Measurements from ENCODE around the gene ELF5.

ELF5 gene

GRCh38 chr11:34513682-34514449, at the start of gene ELF5:
Gene ELF5 (minus strand): TSS chr11:34513794. CDS start chr11:34505749, 8,045 bp downstream.
- no peak for DNase-seq

GRCh38 chr11:34562976-34563375, 49.4 kb upstream of the ELF5 start:
- DNase-seq, result no peak

- DNase-seq, result no peak
Measured at GRCh38 chr11:34560511-34560910, 46.9 kb upstream of the ELF5 start.

GRCh38 chr11:34558673-34559072, 45.1 kb upstream of the ELF5 start:
- DNase-seq, result no peak

- no peak for DNase-seq
Measured at GRCh38 chr11:34558211-34558610, 44.6 kb upstream of the ELF5 start.

GRCh38 chr11:34552270-34552669, 38.7 kb upstream of the ELF5 start:
- no peak for DNase-seq

GRCh38 chr11:34549271-34549670, 35.7 kb upstream of the ELF5 start:
- no peak for DNase-seq

GRCh38 chr11:34548278-34548677, 34.7 kb upstream of the ELF5 start:
- DNase-seq, result no peak

- peak; percentile 68 for DNase-seq
Measured at GRCh38 chr11:34546511-34547209, 33.1 kb upstream of the ELF5 start.

GRCh38 chr11:34542089-34542488, 28.5 kb upstream of the ELF5 start:
- no peak for DNase-seq

- no peak for DNase-seq
Measured at GRCh38 chr11:34540870-34541269, 27.3 kb upstream of the ELF5 start.

- DNase-seq, result no peak
Measured at GRCh38 chr11:34537636-34538035, 24.0 kb upstream of the ELF5 start.

GRCh38 chr11:34536056-34536455, 22.5 kb upstream of the ELF5 start:
- peak; percentile 87 for DNase-seq

- DNase-seq, result no peak
Measured at GRCh38 chr11:34534826-34535225, 21.2 kb upstream of the ELF5 start.

GRCh38 chr11:34531663-34532062, 18.1 kb upstream of the ELF5 start:
- DNase-seq, result no peak

GRCh38 chr11:34530545-34531234, 17.1 kb upstream of the ELF5 start:
- DNase-seq, result no peak

GRCh38 chr11:34529643-34530042, 16.0 kb upstream of the ELF5 start:
- no peak for DNase-seq

GRCh38 chr11:34528072-34528471, 14.5 kb upstream of the ELF5 start:
- no peak for DNase-seq

- no peak for DNase-seq
Measured at GRCh38 chr11:34525888-34526657, 12.5 kb upstream of the ELF5 start.

GRCh38 chr11:34525098-34525497, 11.5 kb upstream of the ELF5 start:
- no peak for DNase-seq

- no peak for DNase-seq
Measured at GRCh38 chr11:34524696-34525095, 11.1 kb upstream of the ELF5 start.

GRCh38 chr11:34523053-34523452, 9.5 kb upstream of the ELF5 start:
- DNase-seq, result no peak

GRCh38 chr11:34522188-34522587, 8.6 kb upstream of the ELF5 start:
- DNase-seq, result no peak

All from NCI-H748 treated with DMSO at 0.1 percent for 48 hours (cell line).